ENCODE data around the gene FBXO34.
A peak's percentile ranks its signal among the peaks of the same experiment; 100 is the strongest.

FBXO34 gene

DNA sequence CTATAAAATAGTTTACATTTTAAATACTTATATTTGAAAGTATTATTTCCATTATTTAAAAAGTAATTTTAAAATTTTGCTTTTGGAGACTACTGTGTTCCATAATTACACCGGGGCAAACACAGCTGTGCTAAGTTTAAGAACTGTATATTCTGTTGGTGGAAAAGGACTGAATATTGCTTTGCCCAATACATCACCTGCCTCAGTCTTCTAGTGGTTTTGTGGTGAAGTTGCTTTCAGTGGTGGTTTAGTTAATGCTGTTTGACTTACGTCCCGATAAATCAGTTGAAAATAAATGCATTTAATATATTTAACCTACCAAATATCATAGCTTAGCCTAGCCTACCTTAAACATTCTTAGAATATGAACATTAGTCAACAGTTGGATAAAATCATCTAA, 23.4 kb downstream of the FBXO34 start:
- TF ChIP-seq NFIC (IDR thresholded peaks at IDR 0.05) (no peak), MAX (IDR thresholded peaks at IDR 0.05) (no peak), YY1 (IDR thresholded peaks at IDR 0.05; ENCODE audit: low read depth) (no peak), CEBPB (IDR thresholded peaks at IDR 0.05) (no peak), RAD21 (IDR thresholded peaks at IDR 0.05; ENCODE audit: low read depth) (no peak), FOXM1 (IDR thresholded peaks at IDR 0.05; ENCODE audit: borderline replicate concordance, low read depth) (no peak), EGR1 (IDR thresholded peaks at IDR 0.05) (no peak)
- TF ChIP-seq, protein P1, sequence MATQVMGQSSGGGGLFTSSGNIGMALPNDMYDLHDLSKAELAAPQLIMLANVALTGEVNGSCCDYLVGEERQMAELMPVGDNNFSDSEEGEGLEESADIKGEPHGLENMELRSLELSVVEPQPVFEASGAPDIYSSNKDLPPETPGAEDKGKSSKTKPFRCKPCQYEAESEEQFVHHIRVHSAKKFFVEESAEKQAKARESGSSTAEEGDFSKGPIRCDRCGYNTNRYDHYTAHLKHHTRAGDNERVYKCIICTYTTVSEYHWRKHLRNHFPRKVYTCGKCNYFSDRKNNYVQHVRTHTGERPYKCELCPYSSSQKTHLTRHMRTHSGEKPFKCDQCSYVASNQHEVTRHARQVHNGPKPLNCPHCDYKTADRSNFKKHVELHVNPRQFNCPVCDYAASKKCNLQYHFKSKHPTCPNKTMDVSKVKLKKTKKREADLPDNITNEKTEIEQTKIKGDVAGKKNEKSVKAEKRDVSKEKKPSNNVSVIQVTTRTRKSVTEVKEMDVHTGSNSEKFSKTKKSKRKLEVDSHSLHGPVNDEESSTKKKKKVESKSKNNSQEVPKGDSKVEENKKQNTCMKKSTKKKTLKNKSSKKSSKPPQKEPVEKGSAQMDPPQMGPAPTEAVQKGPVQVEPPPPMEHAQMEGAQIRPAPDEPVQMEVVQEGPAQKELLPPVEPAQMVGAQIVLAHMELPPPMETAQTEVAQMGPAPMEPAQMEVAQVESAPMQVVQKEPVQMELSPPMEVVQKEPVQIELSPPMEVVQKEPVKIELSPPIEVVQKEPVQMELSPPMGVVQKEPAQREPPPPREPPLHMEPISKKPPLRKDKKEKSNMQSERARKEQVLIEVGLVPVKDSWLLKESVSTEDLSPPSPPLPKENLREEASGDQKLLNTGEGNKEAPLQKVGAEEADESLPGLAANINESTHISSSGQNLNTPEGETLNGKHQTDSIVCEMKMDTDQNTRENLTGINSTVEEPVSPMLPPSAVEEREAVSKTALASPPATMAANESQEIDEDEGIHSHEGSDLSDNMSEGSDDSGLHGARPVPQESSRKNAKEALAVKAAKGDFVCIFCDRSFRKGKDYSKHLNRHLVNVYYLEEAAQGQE (IDR thresholded peaks at IDR 0.05; ENCODE audit: low read depth), result no peak
- TF ChIP-seq, protein P2, sequence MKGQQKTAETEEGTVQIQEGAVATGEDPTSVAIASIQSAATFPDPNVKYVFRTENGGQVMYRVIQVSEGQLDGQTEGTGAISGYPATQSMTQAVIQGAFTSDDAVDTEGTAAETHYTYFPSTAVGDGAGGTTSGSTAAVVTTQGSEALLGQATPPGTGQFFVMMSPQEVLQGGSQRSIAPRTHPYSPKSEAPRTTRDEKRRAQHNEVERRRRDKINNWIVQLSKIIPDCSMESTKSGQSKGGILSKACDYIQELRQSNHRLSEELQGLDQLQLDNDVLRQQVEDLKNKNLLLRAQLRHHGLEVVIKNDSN (IDR thresholded peaks at IDR 0.05), result no peak

DNA sequence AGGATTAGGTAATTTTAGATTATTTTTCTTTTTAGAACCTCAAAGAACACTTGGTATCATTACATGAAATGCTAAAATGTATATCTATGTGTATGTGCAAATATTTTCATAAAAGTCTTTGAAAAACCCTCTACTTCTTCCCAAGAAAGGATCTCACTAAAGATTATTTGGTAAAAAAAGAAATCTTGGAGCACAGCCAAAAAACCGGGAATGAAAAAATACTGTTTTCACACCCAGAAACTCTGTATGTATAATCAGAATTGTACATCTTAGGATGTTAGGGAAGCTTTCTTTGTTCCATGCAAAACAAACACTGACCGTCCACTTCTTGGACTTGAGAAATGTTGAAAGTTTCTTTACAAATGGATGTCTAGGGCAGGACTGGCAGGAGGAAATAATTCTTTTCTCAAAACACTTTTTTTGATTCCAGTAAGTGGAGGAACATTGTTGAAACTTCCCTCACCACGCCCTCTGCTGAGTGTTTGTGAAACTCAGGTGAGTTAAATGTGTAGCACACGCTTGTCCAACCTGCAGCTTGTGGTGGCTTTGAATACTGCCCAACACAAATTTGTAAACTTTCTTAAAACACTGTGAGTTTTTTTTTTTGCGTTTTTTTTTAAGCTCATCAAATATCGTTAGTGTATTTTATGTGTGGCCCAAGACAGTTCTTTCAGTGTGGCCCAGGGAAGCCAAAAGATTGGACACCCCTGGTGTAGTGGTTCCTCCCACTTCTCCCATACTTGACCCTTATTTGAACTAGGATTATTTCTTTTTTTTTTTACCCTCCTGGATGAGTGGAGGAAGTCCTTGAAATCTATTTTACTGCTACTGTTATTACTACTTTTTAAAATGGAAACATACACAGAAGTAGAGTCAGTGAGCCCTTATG, 26.6 kb downstream of the FBXO34 start:
- TF ChIP-seq RAD21 (IDR thresholded peaks at IDR 0.05; ENCODE audit: low read depth) (peak; percentile 18; the same call in 1 of the 2 replicates), CREB1 (IDR thresholded peaks at IDR 0.05; ENCODE audit: low read depth) (no peak), NFIC (IDR thresholded peaks at IDR 0.05) (peak; percentile 63)
- TF ChIP-seq, protein P2 (IDR thresholded peaks at IDR 0.05), result no peak

DNA sequence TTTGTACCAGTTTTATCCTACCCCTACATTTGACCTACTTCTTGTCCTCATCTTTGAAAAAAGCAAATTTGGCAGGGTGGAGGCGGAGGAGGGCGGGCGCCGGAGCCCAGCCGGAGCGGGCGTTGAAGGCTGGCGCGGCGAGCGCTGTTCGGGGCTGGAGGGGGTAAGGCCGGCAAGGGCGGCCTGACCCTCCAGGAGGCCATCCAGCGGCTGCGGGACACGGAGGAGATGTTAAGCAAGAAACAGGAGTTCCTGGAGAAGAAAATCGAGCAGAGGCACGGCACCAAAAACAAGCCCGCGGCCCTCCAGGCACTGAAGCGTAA, 27.2 kb downstream of the FBXO34 start:
- no peak for TF ChIP-seq EGR1 (IDR thresholded peaks at IDR 0.05)
- no peak for TF ChIP-seq TEAD4 (IDR thresholded peaks at IDR 0.05)
- TF ChIP-seq, protein P2 (IDR thresholded peaks at IDR 0.05), result no peak
- no peak for TF ChIP-seq FOXM1 (IDR thresholded peaks at IDR 0.05; ENCODE audit: borderline replicate concordance, low read depth)
- no peak for TF ChIP-seq TAF1 (IDR thresholded peaks at IDR 0.05; ENCODE audit: low read depth)
- TF ChIP-seq CEBPB (IDR thresholded peaks at IDR 0.05), result no peak
- TF ChIP-seq EP300 (IDR thresholded peaks at IDR 0.05; ENCODE audit: borderline replicate concordance), result no peak
- no peak for TF ChIP-seq ZBTB7A (IDR thresholded peaks at IDR 0.05; ENCODE audit: low read depth)
- TF ChIP-seq YY1 (IDR thresholded peaks at IDR 0.05; ENCODE audit: low read depth), result no peak
- TF ChIP-seq RAD21 (IDR thresholded peaks at IDR 0.05; ENCODE audit: low read depth), result no peak
- TF ChIP-seq TCF12 (IDR thresholded peaks at IDR 0.05; ENCODE audit: low read depth), result no peak
- no peak for TF ChIP-seq MAX (IDR thresholded peaks at IDR 0.05)

DNA sequence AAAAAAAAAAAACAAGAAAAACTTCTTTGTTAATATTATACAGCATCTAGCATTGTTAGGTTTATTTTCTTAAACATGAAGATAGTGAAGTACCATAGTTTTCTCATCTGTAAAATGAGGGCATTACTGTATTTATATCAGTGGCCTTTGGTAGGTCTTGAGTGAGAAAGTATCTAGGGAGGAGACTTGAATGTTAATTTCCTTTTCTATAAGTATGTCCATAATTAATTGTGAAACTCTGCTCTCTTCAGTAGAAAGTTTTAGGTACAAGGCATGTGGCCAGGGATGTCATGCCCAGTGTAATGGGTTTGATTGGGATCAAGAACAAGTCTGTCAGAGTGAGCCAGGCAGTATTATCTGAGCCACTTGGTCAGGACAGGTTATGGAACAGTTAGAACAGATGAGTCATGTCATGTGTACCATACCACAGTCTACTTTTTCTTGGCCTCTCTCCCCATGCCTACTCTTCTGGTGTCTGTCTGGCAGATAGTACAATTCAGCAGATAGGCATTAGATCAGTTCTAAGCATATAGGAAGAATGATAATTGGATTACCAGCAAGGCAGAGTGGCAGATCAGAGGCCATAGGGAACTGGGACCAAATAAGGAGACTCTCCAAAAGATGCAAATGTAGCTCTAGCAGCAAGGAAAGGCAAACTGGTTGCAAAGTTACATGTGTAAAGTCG, 30.4 kb downstream of the FBXO34 start:
- TF ChIP-seq EP300 (IDR thresholded peaks at IDR 0.05; ENCODE audit: borderline replicate concordance) (no peak), CEBPB (IDR thresholded peaks at IDR 0.05) (no peak), FOXM1 (IDR thresholded peaks at IDR 0.05; ENCODE audit: borderline replicate concordance, low read depth) (no peak), TCF12 (IDR thresholded peaks at IDR 0.05; ENCODE audit: low read depth) (no peak), RAD21 (IDR thresholded peaks at IDR 0.05; ENCODE audit: low read depth) (no peak), TEAD4 (IDR thresholded peaks at IDR 0.05) (no peak), MAX (IDR thresholded peaks at IDR 0.05) (no peak), TAF1 (IDR thresholded peaks at IDR 0.05; ENCODE audit: low read depth) (no peak), YY1 (IDR thresholded peaks at IDR 0.05; ENCODE audit: low read depth) (no peak), NFIC (IDR thresholded peaks at IDR 0.05) (no peak)
- TF ChIP-seq, protein P2 (IDR thresholded peaks at IDR 0.05), result no peak
- TF ChIP-seq, protein P1 (IDR thresholded peaks at IDR 0.05; ENCODE audit: low read depth), result no peak

All from Ishikawa (cell line).